Esophagus muscularis mucosa (tissue), 4 donors: Measurements from ENCODE around the gene ARID3C. TPM values are rescaled to one million over a fixed set of nuclear protein-coding genes. Genes with fewer than 3 reads are reported as not detected.
A peak's percentile ranks its signal among the peaks of the same experiment; 100 is the strongest.

Source experiments
- DNase-seq: peaks from one replicate; pipeline ENCODE4 v3.0.0-alpha.2; 2017; ENCODE audit errors: extremely low spot score
- H3K27ac ChIP-seq, 4 donors: fragments of 200-600 bp; sonication (generic); replicated peaks in 1 of 4; 1 replicate in 3 of 4; 2 replicates in 1 of 4; pipeline ENCODE4 v1.5.1; 2016 to 2019; ENCODE audit warnings: mild to moderate bottlenecking in 1 of 4
- H3K27me3 ChIP-seq, 4 donors: fragments of 200-600 bp; sonication (generic); one replicate each; pipeline versions ENCODE4 v1.5.1 to v1.6.0; 2016 to 2019
- H3K36me3 ChIP-seq, 4 donors: fragments of 200-600 bp; sonication (generic); one replicate each; pipeline ENCODE4 v1.5.1; 2016 to 2019
- H3K4me1 ChIP-seq, 4 donors: fragments of 200-600 bp; sonication (generic); one replicate each; pipeline ENCODE4 v1.5.1; 2016 to 2019
- H3K4me3 ChIP-seq, 4 donors: fragments of 200-600 bp; sonication (generic); 1 replicate in 2 of 4; 2 replicates in 2 of 4; pipeline ENCODE4 v1.5.1; 2016 to 2019; ENCODE audit warnings: mild to moderate bottlenecking in 4 of 4, moderate library complexity in 1 of 4
- H3K9me3 ChIP-seq, 4 donors: fragments of 200-600 bp; sonication (generic); 1 replicate in 3 of 4; 2 replicates in 1 of 4; pipeline ENCODE4 v1.5.1; 2016 to 2019
- EP300 ChIP-seq: sonication (generic); formaldehyde crosslinking; IDR thresholded peaks from one replicate; pipeline ENCODE4 v1.6.1; 2017; ENCODE audit warnings: antibody characterized with exemption
- POLR2A ChIP-seq: fragments of 450-650 bp; IDR thresholded peaks from one replicate; pipeline ENCODE4 v1.6.1; 2017; ENCODE audit warnings: antibody characterized with exemption, moderate library complexity, mild to moderate bottlenecking, low read depth
- POLR2AphosphoS5 ChIP-seq, 2 donors: sonication (generic); formaldehyde crosslinking; IDR thresholded peaks; one replicate each; pipeline ENCODE4 v1.6.1; 2017; ENCODE audit warnings: antibody characterized with exemption in 2 of 2
- WGBS: methylation state at CpG from one replicate; pipeline ENCODE4 v1.1.5; 2018; 5-methylcytosine and 5-hydroxymethylcytosine counted together
- intact Hi-C: fragments of 100-400 bp; cut with DNase I; formaldehyde crosslinking; loops from one replicate; pipeline ENCODE4 v1.15.1; 2023
- total RNA-seq, 4 donors: library from RNA; depleted of rRNA; stranded (reverse); fragments of >200 nt; gene quantifications; one replicate each; pipeline versions ENCODE4 v1.1.0 to v1.2.1, GENCODE V29; 2016
- TF ChIP-seq, protein P1 (sequence below), 3 experiments: fragments of 200-600 bp in 2 of 3; fragments of 450-650 bp in 1 of 3; sonication (generic) in 2 of 3; IDR thresholded peaks; one replicate each; pipeline ENCODE4 v1.5.1; 2017 to 2019; ENCODE audit warnings: antibody characterized with exemption in 3 of 3, mild to moderate bottlenecking in 2 of 3, moderate library complexity in 1 of 3

ARID3C gene
- total RNA-seq, 4 donors from 2014 or later = not detected

DNA sequence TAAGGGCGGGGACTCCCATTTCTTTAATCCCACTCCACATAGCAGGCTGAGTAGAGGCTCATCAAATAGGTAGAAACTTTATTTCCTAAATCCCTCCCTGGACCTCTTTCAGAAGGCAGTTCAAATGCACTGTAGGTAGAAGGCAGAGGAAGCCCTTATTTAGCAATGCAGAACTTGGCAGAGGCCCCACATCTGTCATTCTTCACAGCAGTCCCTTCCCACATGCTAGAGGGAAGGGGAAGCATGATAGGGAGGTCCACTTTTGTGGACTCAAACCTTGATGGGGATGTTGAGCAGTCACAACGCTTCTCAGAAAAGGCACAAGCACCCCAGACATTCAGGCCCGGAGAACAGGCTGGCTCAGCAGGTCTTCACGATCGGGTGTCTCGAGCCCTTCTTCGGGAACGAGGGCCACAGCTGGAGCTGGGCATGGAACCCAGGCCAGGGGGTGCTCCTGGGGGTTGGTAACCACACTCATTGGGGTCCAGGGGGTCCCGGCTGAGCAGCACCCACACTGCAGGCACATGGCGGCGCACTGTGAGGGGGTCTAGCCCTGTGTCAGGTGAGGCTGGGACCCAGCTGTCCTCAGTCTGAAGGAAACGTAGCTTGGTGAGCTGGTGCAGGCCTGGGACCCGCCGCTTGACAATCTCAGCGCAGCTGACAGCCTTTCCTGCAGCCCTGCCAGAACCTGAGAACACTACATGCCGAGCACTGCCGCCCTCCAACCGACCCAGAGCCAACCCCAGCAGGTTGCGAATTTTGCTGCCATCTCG lies 18.2 kb downstream of the ARID3C start:
- peaks cover 4 to 25% (median 22%) of the 10 kb centered on the region in 4 donors for H3K36me3 ChIP-seq
- intact Hi-C loops = loop anchor here (2.0 to 5.0 kb wide), 2 partner anchors 90 to 153 kb away; partner anchors contain the start of genes DNAI1 and FAM219A
- H3K4me1 ChIP-seq = peaks cover 18 to 29% (median 27%) of the 10 kb centered on the region in 4 donors
- TF ChIP-seq, protein P1, sequence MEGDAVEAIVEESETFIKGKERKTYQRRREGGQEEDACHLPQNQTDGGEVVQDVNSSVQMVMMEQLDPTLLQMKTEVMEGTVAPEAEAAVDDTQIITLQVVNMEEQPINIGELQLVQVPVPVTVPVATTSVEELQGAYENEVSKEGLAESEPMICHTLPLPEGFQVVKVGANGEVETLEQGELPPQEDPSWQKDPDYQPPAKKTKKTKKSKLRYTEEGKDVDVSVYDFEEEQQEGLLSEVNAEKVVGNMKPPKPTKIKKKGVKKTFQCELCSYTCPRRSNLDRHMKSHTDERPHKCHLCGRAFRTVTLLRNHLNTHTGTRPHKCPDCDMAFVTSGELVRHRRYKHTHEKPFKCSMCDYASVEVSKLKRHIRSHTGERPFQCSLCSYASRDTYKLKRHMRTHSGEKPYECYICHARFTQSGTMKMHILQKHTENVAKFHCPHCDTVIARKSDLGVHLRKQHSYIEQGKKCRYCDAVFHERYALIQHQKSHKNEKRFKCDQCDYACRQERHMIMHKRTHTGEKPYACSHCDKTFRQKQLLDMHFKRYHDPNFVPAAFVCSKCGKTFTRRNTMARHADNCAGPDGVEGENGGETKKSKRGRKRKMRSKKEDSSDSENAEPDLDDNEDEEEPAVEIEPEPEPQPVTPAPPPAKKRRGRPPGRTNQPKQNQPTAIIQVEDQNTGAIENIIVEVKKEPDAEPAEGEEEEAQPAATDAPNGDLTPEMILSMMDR (IDR thresholded peaks at IDR 0.05) = no peak
- TF ChIP-seq POLR2A = no peak
- TF ChIP-seq EP300 = no peak
- TF ChIP-seq POLR2AphosphoS5 (IDR thresholded peaks at IDR 0.05) = no peak
- H3K9me3 ChIP-seq = no peaks in the 10 kb centered on the region
- H3K27ac ChIP-seq = peak overlapping the region in 2 of 4 donors; percentile 84 to 86
- DNase-seq = no peak
- H3K27me3 ChIP-seq = no peaks in the 10 kb centered on the region
- H3K4me3 ChIP-seq = peak overlapping the region; percentile 71 to 74 (median 72)
- 92% methylated on average over 15 of the region's 20 CpGs for WGBS

DNA sequence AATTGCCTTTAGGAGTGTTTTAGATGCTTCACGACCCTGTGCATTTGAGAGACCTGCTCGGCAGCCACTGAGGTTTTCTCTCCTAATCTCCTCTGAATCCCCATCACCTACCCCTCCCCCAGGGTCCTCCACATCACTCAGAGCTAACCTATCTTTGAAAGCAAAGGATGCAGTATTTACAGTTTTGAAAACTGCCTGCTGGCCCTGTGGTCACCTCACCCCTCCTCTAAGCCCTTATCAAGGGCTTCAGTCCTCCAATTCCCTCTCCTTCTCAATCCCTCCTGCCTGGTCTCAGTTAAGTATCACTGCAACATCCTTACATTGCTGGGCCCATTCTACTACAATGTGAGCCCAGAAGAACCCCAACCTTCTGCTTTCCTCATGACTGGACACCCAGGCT lies 21.5 kb downstream of the ARID3C start:
- WGBS = 52% methylated on average over 2 of the region's 2 CpGs
- DNase-seq = no peak
- Histone ChIP-seq H3K27ac (no peak overlapping the region), H3K36me3 (no peaks in the 10 kb centered on the region), H3K4me1 (peaks cover 11 to 24% (median 18%) of the 10 kb centered on the region in 4 donors), H3K4me3 (no peak overlapping the region), H3K9me3 (no peaks in the 10 kb centered on the region), H3K27me3 (no peaks in the 10 kb centered on the region)
- intact Hi-C loops = loop anchor here (10.0 kb wide), 1 partner anchor 273 kb away; no protein-coding TSS in a partner anchor
- TF ChIP-seq POLR2A = no peak
- no peak for TF ChIP-seq EP300
- no peak for TF ChIP-seq POLR2AphosphoS5 (IDR thresholded peaks at IDR 0.05)
- TF ChIP-seq, protein P1 (IDR thresholded peaks at IDR 0.05) = no peak

DNA sequence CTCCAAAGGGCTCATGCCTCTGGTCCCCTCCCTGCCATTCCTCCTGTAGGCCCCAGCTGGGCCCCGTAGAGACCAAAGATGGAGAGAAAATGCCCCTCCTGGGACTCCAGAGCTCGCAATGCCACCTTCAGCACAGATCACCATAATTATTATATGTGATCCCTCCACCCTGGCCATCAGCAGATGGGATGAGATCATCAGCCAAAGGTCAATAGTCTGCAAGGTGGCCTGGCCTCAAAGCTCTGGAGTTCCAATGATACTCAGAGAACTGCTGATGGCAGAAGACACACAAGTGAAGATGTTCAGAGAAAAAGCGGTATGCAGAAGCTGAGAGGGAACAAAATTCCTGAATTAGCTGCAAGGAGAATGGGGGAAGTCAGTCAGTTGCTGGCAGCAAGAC lies 22.0 kb downstream of the ARID3C start:
- H3K27ac ChIP-seq = no peak overlapping the region
- peaks cover 10 to 22% (median 15%) of the 10 kb centered on the region in 4 donors for H3K4me1 ChIP-seq
- no peak for DNase-seq
- no peaks in the 10 kb centered on the region for H3K36me3 ChIP-seq
- 87% methylated on average over 3 of the region's 3 CpGs for WGBS
- TF ChIP-seq EP300 (no peak), POLR2A (no peak), POLR2AphosphoS5 (IDR thresholded peaks at IDR 0.05) (no peak)
- TF ChIP-seq, protein P1 (IDR thresholded peaks at IDR 0.05) = no peak
- H3K9me3 ChIP-seq = no peaks in the 10 kb centered on the region
- no peaks in the 10 kb centered on the region for H3K27me3 ChIP-seq
- intact Hi-C loops = loop anchor here (10.0 kb wide), 1 partner anchor 272 kb away; no protein-coding TSS in a partner anchor
- H3K4me3 ChIP-seq = no peak overlapping the region

DNA sequence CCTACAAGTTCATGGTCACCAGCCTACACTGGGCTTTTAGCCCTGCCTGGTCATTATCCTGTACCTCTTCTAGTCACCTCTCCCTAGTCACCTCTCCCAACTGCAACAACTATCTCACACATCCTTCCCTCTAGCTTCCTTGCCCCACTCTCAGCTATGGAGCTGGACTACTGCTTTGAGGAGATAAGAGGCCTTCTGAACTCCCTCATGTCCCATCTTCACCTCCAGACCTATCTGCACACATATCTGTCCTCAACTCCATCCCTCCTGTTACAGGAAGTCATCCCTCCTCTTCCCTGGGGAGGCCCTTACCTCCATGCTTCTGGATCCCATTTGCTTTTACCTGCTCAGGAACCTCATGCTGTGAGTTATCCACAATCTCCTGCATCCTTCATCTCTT lies 22.7 kb downstream of the ARID3C start:
- H3K36me3 ChIP-seq = no peaks in the 10 kb centered on the region
- no peak for DNase-seq
- H3K4me3 ChIP-seq = no peak overlapping the region
- peaks cover 7 to 17% (median 10%) of the 10 kb centered on the region in 4 donors for H3K4me1 ChIP-seq
- no peaks in the 10 kb centered on the region for H3K27me3 ChIP-seq
- TF ChIP-seq, protein P1 (IDR thresholded peaks at IDR 0.05) = no peak
- TF ChIP-seq POLR2AphosphoS5 (IDR thresholded peaks at IDR 0.05) (no peak), POLR2A (no peak), EP300 (no peak)
- H3K9me3 ChIP-seq = no peaks in the 10 kb centered on the region
- no peak overlapping the region for H3K27ac ChIP-seq
- intact Hi-C loops = loop anchor here (10.0 kb wide), 1 partner anchor 271 kb away; no protein-coding TSS in a partner anchor
